Keratinocyte (primary cell): ENCODE results near the gene MIB2. TPM values are rescaled to one million over a fixed set of nuclear protein-coding genes. Genes with fewer than 3 reads are reported as not detected.

ENCODE experiments used
- DNase-seq: peaks from one replicate; pipeline ENCODE4 v3.0.0-alpha.2; 2011; ENCODE audit warnings: low read depth, missing footprints, low spot score
- FAIRE-seq: peaks from 2 replicates; lab custom pipeline; 2011; peaks lifted over from hg19 to GRCh38; lab: Jason Lieb, UNC
- H2AFZ ChIP-seq: 2 replicates; pipeline ENCODE4 v1.6.0; 2012; ENCODE audit warnings: low read length, control low read depth, inconsistent platforms; ENCODE audit not compliant: control insufficient read depth
- H3K27ac ChIP-seq: 2 replicates; pipeline ENCODE4 v1.5.1; 2011; ENCODE audit warnings: low read length; ENCODE audit not compliant: control insufficient read depth, insufficient read depth
- H3K27me3 ChIP-seq: 3 replicates; pipeline ENCODE4 v1.6.0; 2011; ENCODE audit warnings: low read length; ENCODE audit not compliant: control insufficient read depth, insufficient read depth; ENCODE audit errors: extremely low read depth
- H3K36me3 ChIP-seq, 2 experiments: 2 replicates in 1 of 2; 3 replicates in 1 of 2; pipeline ENCODE4 v1.5.1; 2011; ENCODE audit warnings: low read length in 2 of 2, mild to moderate bottlenecking in 1 of 2; ENCODE audit not compliant: control insufficient read depth in 2 of 2, insufficient read depth in 2 of 2; ENCODE audit errors: extremely low read depth in 1 of 2
- H3K4me1 ChIP-seq: 3 replicates; pipeline ENCODE4 v1.5.1; 2011; ENCODE audit warnings: low read length; ENCODE audit not compliant: control insufficient read depth, insufficient read depth; ENCODE audit errors: extremely low read depth
- H3K4me2 ChIP-seq: 3 replicates; pipeline ENCODE4 v1.6.0; 2011; ENCODE audit warnings: low read depth, low read length; ENCODE audit not compliant: control insufficient read depth, insufficient read depth; ENCODE audit errors: extremely low read depth
- H3K4me3 ChIP-seq, 3 experiments: fragments of 200-600 bp in 1 of 3; sonication (generic) in 1 of 3; 2 replicates in 2 of 3; 3 replicates in 1 of 3; pipeline ENCODE4 v1.5.1; 2011 to 2016; ENCODE audit warnings: low read length in 3 of 3, mild to moderate bottlenecking in 3 of 3, control low read depth in 2 of 3, inconsistent platforms in 1 of 3, low read depth in 1 of 3, mixed read lengths in 1 of 3, mixed run types in 1 of 3, moderate library complexity in 1 of 3; ENCODE audit not compliant: control insufficient read depth in 2 of 3, insufficient read depth in 2 of 3; ENCODE audit errors: extremely low read depth in 1 of 3
- H3K79me2 ChIP-seq: 2 replicates; pipeline ENCODE4 v1.6.0; 2012; ENCODE audit warnings: low read length; ENCODE audit not compliant: control insufficient read depth, insufficient read depth
- H3K9ac ChIP-seq: 3 replicates; pipeline ENCODE4 v1.6.0; 2011; ENCODE audit warnings: low read length; ENCODE audit not compliant: control insufficient read depth, insufficient read depth; ENCODE audit errors: extremely low read depth
- H3K9me1 ChIP-seq: 3 replicates; pipeline ENCODE4 v1.6.0; 2011; ENCODE audit warnings: low read length; ENCODE audit not compliant: control insufficient read depth, insufficient read depth; ENCODE audit errors: extremely low read depth
- H3K9me3 ChIP-seq: 2 replicates; pipeline ENCODE4 v1.5.1; 2012; ENCODE audit warnings: low read depth, low read length; ENCODE audit not compliant: control insufficient read depth
- H4K20me1 ChIP-seq: 3 replicates; pipeline ENCODE4 v1.6.0; 2011; ENCODE audit warnings: low read length; ENCODE audit not compliant: control insufficient read depth, insufficient read depth; ENCODE audit errors: extremely low read depth
- EZH2 ChIP-seq: IDR thresholded peaks from one replicate; pipeline ENCODE4 v1.6.1; 2012; ENCODE audit warnings: inconsistent platforms, mild to moderate bottlenecking, low read length, moderate library complexity
- dilution Hi-C: fragments of 300-500 bp; cut with MboI; formaldehyde crosslinking; loops from one replicate; pipeline ENCODE4 v1.7.0; 2020; ENCODE audit warnings: low sequenced_read_pairs; ENCODE audit not compliant: extremely low pct_ligation_motif_present
- polyA plus RNA-seq, 5 experiments: library from polyadenylated mRNA; depleted of rRNA in 3 of 5; stranded (reverse) in 3 of 5; stranded (forward) in 1 of 5; unstranded in 1 of 5; fragments of >200 nt; gene quantifications; 1 replicate in 1 of 5; 2 replicates in 3 of 5; 3 replicates in 1 of 5; pipeline versions ENCODE4 v1.2.1 to v1.2.3, GENCODE V29; 2011 to 2012; ENCODE audit warnings: missing spikeins in 2 of 5, low read depth in 1 of 5, low replicate concordance in 1 of 5
- TF ChIP-seq, protein P1 (sequence below), 3 experiments: IDR thresholded peaks in 1 of 3; conservative IDR thresholded peaks in 1 of 3; optimal IDR thresholded peaks in 1 of 3; 2 replicates in 2 of 3; 3 replicates in 1 of 3; pipeline versions ENCODE3 to v1.5.1; 2011; ENCODE audit warnings: low read length in 3 of 3, mild to moderate bottlenecking in 3 of 3, moderate library complexity in 2 of 3, control low read depth in 1 of 3, inconsistent platforms in 1 of 3; ENCODE audit not compliant: insufficient read depth in 2 of 3; ENCODE audit errors: extremely low read depth in 1 of 3

MIB2 gene
- polyA plus RNA-seq, 1 donor (not counting 4 experiments of a cell fraction or from before 2014, with no cell fraction given), result 13.9 TPM

DNA sequence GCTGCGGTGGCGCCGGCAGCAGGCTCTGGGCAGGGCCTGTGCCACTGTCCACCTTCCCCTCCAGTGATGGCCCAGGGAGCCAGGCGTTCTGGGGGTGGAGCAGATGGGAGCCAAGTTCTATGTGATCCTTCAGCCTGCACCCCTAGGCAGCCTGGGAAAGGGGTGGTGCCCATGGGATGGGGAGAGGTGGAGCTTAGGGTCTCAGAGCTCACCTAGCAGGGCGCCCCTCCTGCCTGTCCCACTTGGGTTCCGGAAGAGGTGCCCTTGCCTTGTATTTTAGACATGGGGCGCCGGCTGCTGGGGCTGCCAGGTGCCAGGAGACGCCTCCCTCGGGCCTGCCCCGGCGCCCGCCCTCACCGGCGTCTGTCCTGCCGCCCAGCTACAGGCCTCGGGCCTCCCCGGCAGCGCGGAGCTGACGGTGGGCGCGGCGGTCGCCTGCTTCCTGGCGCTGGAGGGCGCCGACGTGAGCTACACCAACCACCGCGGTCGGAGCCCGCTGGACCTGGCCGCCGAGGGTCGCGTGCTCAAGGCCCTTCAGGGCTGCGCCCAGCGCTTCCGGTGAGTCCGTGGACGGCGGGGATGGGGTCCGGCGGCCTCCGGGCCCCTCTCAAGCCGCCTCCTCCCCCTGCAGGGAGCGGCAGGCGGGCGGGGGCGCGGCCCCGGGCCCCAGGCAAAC, 13.6 kb downstream of the MIB2 start:
- Histone ChIP-seq H3K4me3 (peak overlapping the region; percentile 30 to 62 (median 53)), H3K4me1 (peaks cover 18% of the 10 kb centered on the region), H3K9ac (peak overlapping the region; percentile 33), H3K27me3 (peaks cover 15% of the 10 kb centered on the region), H3K27ac (peak overlapping the region; percentile 20), H2AFZ (no peak overlapping the region), H3K9me3 (no peaks in the 10 kb centered on the region), H3K9me1 (no peaks in the 10 kb centered on the region), H3K79me2 (no peaks in the 10 kb centered on the region), H3K4me2 (peak overlapping the region; percentile 84), H3K36me3 (no peaks in the 10 kb centered on the region), H4K20me1 (no peaks in the 10 kb centered on the region)
- no peak for FAIRE-seq
- dilution Hi-C loops, result no loop called here
- no peak for DNase-seq
- TF ChIP-seq, protein P1, sequence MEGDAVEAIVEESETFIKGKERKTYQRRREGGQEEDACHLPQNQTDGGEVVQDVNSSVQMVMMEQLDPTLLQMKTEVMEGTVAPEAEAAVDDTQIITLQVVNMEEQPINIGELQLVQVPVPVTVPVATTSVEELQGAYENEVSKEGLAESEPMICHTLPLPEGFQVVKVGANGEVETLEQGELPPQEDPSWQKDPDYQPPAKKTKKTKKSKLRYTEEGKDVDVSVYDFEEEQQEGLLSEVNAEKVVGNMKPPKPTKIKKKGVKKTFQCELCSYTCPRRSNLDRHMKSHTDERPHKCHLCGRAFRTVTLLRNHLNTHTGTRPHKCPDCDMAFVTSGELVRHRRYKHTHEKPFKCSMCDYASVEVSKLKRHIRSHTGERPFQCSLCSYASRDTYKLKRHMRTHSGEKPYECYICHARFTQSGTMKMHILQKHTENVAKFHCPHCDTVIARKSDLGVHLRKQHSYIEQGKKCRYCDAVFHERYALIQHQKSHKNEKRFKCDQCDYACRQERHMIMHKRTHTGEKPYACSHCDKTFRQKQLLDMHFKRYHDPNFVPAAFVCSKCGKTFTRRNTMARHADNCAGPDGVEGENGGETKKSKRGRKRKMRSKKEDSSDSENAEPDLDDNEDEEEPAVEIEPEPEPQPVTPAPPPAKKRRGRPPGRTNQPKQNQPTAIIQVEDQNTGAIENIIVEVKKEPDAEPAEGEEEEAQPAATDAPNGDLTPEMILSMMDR (optimal IDR thresholded peaks at IDR 0.05 in 1 of 3, IDR thresholded peaks at IDR 0.05 in 1 of 3, conservative IDR thresholded peaks at IDR 0.05 in 1 of 3; ENCODE audit: extremely low read depth in 1 of 3, insufficient read depth in 2 of 3, low read length in 3 of 3), result no peak
- TF ChIP-seq EZH2, result no peak

DNA sequence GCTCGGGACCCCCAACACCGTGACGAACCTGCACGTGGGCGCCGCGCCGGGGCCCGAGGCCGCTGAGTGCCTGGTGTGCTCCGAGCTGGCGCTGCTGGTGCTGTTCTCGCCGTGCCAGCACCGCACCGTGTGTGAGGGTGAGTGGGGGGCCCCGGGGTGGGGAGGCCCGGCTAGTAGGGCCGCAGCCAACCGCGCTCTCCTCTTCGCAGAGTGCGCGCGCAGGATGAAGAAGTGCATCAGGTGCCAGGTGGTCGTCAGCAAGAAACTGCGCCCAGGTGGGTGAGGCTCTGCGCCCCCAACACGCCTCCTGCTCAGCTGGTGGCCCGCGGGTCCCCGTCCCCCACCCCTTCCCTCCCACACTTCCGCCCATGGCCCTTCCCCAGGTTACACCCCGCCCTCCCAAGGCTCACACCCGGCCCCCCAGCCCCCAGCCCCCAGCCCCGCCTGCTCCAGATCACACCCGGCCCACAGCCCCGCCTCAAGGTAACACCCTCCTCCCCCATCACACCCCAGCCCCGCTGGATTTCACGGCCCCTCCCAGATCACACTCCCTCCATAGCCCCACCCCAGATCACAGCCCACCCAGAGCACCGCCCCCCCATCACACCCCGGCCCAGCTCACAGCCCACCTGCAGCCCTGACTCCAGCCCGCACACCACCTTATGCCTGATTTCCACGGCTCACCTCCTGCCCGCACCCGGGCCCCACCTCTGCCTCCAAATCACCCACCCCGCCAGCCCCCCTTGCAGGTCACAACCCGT, 14.3 kb downstream of the MIB2 start:
- peak overlapping the region; percentile 84 for H3K4me2 ChIP-seq
- no peaks in the 10 kb centered on the region for H3K36me3 ChIP-seq
- dilution Hi-C loops, result no loop called here
- no peaks in the 10 kb centered on the region for H3K9me3 ChIP-seq
- H2AFZ ChIP-seq, result no peak overlapping the region
- H3K79me2 ChIP-seq, result no peaks in the 10 kb centered on the region
- H4K20me1 ChIP-seq, result no peaks in the 10 kb centered on the region
- TF ChIP-seq EZH2, result no peak
- TF ChIP-seq, protein P1 (optimal IDR thresholded peaks at IDR 0.05 in 1 of 3, IDR thresholded peaks at IDR 0.05 in 1 of 3, conservative IDR thresholded peaks at IDR 0.05 in 1 of 3; ENCODE audit: extremely low read depth in 1 of 3, insufficient read depth in 2 of 3, low read length in 3 of 3), result no peak
- no peak for FAIRE-seq
- no peak for DNase-seq
- H3K9me1 ChIP-seq, result no peaks in the 10 kb centered on the region
- H3K4me1 ChIP-seq, result peaks cover 18% of the 10 kb centered on the region
- peak overlapping the region; percentile 33 for H3K9ac ChIP-seq
- H3K27ac ChIP-seq, result no peak overlapping the region
- peak overlapping the region; percentile 30 to 62 (median 53) for H3K4me3 ChIP-seq
- H3K27me3 ChIP-seq, result peaks cover 15% of the 10 kb centered on the region
